Measurements from ENCODE around the gene GPS2. TPM values are rescaled to one million over a fixed set of nuclear protein-coding genes. Genes with fewer than 3 reads are reported as not detected.

The GPS2 gene
- total and polyA plus RNA-seq, 2 of the 4 experiments (the other 2 are of a cell fraction), result 36.2 to 50.9 TPM

GRCh38 chr17:7281953-7282751 lies 33.0 kb downstream of the GPS2 start:
- WGBS, 2 experiments (ENCODE audit: extremely low coverage in 2 of 2, insufficient read length in 1 of 2), result 2% methylated on average over 8 of the region's 43 CpGs; no CpG with 5 or more reads in 1 of the 2 experiments
- ATAC-seq (ENCODE audit: low read depth), result no peak
- no peak overlapping the region for H2BK20ac ChIP-seq (ENCODE audit: low read depth, low read length)
- TF ChIP-seq, protein P1, sequence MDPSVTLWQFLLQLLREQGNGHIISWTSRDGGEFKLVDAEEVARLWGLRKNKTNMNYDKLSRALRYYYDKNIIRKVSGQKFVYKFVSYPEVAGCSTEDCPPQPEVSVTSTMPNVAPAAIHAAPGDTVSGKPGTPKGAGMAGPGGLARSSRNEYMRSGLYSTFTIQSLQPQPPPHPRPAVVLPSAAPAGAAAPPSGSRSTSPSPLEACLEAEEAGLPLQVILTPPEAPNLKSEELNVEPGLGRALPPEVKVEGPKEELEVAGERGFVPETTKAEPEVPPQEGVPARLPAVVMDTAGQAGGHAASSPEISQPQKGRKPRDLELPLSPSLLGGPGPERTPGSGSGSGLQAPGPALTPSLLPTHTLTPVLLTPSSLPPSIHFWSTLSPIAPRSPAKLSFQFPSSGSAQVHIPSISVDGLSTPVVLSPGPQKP (IDR thresholded peaks at IDR 0.05; ENCODE audit: borderline replicate concordance, low read depth, low read length), result no peak
- TF ChIP-seq NFE2L2 (IDR thresholded peaks at IDR 0.05; ENCODE audit: low read depth, low read length) (no peak), BHLHE40 (IDR thresholded peaks at IDR 0.05; ENCODE audit: low read depth, low read length) (no peak), MAFK (IDR thresholded peaks at IDR 0.05; ENCODE audit: low read depth, low read length) (no peak), CEBPB (IDR thresholded peaks at IDR 0.05; ENCODE audit: low read depth, low read length) (no peak), CTCF (conservative IDR thresholded peaks at IDR 0.05; ENCODE audit: low read depth, low read length) (no peak), RCOR1 (IDR thresholded peaks at IDR 0.05; ENCODE audit: insufficient replicate concordance, low read length) (no peak), RAD21 (IDR thresholded peaks at IDR 0.05; ENCODE audit: low read length) (no peak), SMC3 (IDR thresholded peaks at IDR 0.05; ENCODE audit: low read depth, low read length) (no peak), RFX5 (IDR thresholded peaks at IDR 0.05; ENCODE audit: low read depth, low read length) (no peak), FOS (IDR thresholded peaks at IDR 0.05; ENCODE audit: low read depth, low read length) (no peak), MXI1 (IDR thresholded peaks at IDR 0.05; ENCODE audit: borderline replicate concordance, low read depth, low read length) (no peak), CHD1 (IDR thresholded peaks at IDR 0.05; ENCODE audit: low read depth, low read length) (no peak)
- TF ChIP-seq, protein P2, sequence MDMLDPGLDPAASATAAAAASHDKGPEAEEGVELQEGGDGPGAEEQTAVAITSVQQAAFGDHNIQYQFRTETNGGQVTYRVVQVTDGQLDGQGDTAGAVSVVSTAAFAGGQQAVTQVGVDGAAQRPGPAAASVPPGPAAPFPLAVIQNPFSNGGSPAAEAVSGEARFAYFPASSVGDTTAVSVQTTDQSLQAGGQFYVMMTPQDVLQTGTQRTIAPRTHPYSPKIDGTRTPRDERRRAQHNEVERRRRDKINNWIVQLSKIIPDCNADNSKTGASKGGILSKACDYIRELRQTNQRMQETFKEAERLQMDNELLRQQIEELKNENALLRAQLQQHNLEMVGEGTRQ (IDR thresholded peaks at IDR 0.05; ENCODE audit: low read depth, low read length), result no peak

More at GRCh38 chr17:7281953-7282751, 33.0 kb downstream of the GPS2 start:
- CTCF ChIA-PET, result interaction anchor here (2.7 kb wide), 1 partner anchor 14 kb away, joined by 17 read pairs; no protein-coding TSS in a partner anchor
- Histone ChIP-seq H2BK5ac (ENCODE audit: low read depth, low read length, poor library complexity, severe bottlenecking) (no peak overlapping the region), H2BK15ac (ENCODE audit: low read depth, low read length) (no peak overlapping the region), H3K27ac (ENCODE audit: insufficient read depth, low read length) (no peak overlapping the region), H3K9ac (ENCODE audit: low read depth, low read length) (no peak overlapping the region), H3K9me3 (ENCODE audit: control insufficient read depth, insufficient read depth, low read length) (no peaks in the 10 kb centered on the region), H3K23ac (ENCODE audit: low read depth, low read length) (no peak overlapping the region), H3K18ac (ENCODE audit: low read depth, low read length) (no peak overlapping the region), H3K56ac (ENCODE audit: extremely low read depth, insufficient read depth, low read length) (no peak overlapping the region), H2AK5ac (ENCODE audit: low read depth, low read length) (no peak overlapping the region), H3K36me3 (ENCODE audit: control insufficient read depth, insufficient read depth, low read length) (no peaks in the 10 kb centered on the region), H2BK120ac (ENCODE audit: low read depth, low read length) (no peak overlapping the region), H3K4me2 (ENCODE audit: low read depth, low read length) (peak overlapping the region; percentile 68), H3K4me3 (ENCODE audit: insufficient read depth, low read depth, low read length) (peak overlapping the region; percentile 33), H3K4ac (ENCODE audit: low read depth, low read length) (no peak overlapping the region), H3K27me3 (ENCODE audit: control insufficient read depth, insufficient read depth, low read length) (peaks cover 33% of the 10 kb centered on the region; the same call in 1 of the 2 replicates), H4K5ac (ENCODE audit: low read depth, low read length) (no peak overlapping the region), H4K20me1 (ENCODE audit: insufficient read depth, low read length) (no peaks in the 10 kb centered on the region), H3K9me1 (ENCODE audit: insufficient read depth, low read length) (no peaks in the 10 kb centered on the region), H2AFZ (replicated peaks; ENCODE audit: low read length, poor library complexity) (peak overlapping the region; percentile 91), H2AK9ac (replicated peaks; ENCODE audit: low read depth, low read length, poor library complexity) (no peak overlapping the region), H3K14ac (replicated peaks; ENCODE audit: low read depth, low read length) (no peak overlapping the region), H3K4me1 (ENCODE audit: control insufficient read depth, insufficient read depth, low read length) (peaks cover 2% of the 10 kb centered on the region; the same call in 1 of the 2 replicates), H3K79me1 (ENCODE audit: low read depth in 1 of 2, low read length in 2 of 2) (no peaks in the 10 kb centered on the region), H4K91ac (ENCODE audit: insufficient read depth, low read depth, low read length) (no peak overlapping the region), H4K8ac (ENCODE audit: low read depth in 2 of 2, low read length in 2 of 2) (no peak overlapping the region)
- in situ Hi-C loops (cut with MboI; ENCODE audit: low sequenced_read_pairs), result no loop called here
- BruUV-seq (replicated peaks), result no TSS peak
- dilution Hi-C loops (cut with HindIII; ENCODE audit: low sequenced_read_pairs, unreplicated experiment), result no loop called here
- POLR2A ChIA-PET (ENCODE audit: unreplicated experiment), result no interaction called here
- DNase-seq, result no peak
- intact Hi-C loops (cut with micrococcal nuclease), result loop anchor here (2.0 kb wide), 1 partner anchor 307 kb away; no protein-coding TSS in a partner anchor

Data from IMR-90 (cell line).